Right ventricle myocardium inferior (tissue), 1 donor: ENCODE measurements around the gene CERCAM. TPM values are rescaled to one million over a fixed set of nuclear protein-coding genes. Genes with fewer than 3 reads are reported as not detected.

Experiments used
- ATAC-seq: fragments of 200-7000 bp; cut with Tn5 transposase; one replicate; pipeline ENCODE4 v1.9.1; 2020; ENCODE audit warnings: mild to moderate bottlenecking, moderate library complexity
- DNase-seq: peaks from one replicate; pipeline ENCODE4 v3.0.0; 2021; ENCODE audit errors: missing footprints
- intact Hi-C: fragments of 100-400 bp; cut with DNase I; formaldehyde crosslinking; loops from one replicate; pipeline ENCODE4 v1.11.0; 2022
- microRNA-seq: library from miRNA; unstranded; fragments of <30 nt; microRNA quantifications from one replicate; pipeline ENCODE4 v1.2.0, GENCODE V29; 2020
- total RNA-seq: library from RNA; stranded (reverse); fragmentation: NEBNext Ultra II Directional; extraction: Animal tissue kit (Norgen Biotek cat#: 25700); gene quantifications from one replicate; pipeline ENCODE4 v1.2.1, GENCODE V29; 2021
- donor health status: DM: no; HTN: yes; CAD: no; lungs with severe emphysema.

The CERCAM gene
- total RNA-seq, 1 donor from 2014 or later = 7.8 TPM

- no peak for DNase-seq
- no peak for ATAC-seq
- intact Hi-C loops = no loop called here
Observed at GRCh38 chr9:128486201-128486600, 65.5 kb downstream of the CERCAM start.

Small RNAs within 50 kb of the gene (microRNA-seq; reads per million reads assigned to microRNA genes)
- gene MIR219B = not detected

Other genes with a start within 250 kb of the CERCAM start
- gene CIZ1, start 229.3 kb upstream of the CERCAM start, total RNA-seq = 69.3 TPM
- gene DNM1, start 217.5 kb upstream of the CERCAM start, total RNA-seq = 6.1 TPM
- gene GOLGA2, start 144.8 kb upstream of the CERCAM start, total RNA-seq = 76.4 TPM
- gene SWI5, start 144.6 kb upstream of the CERCAM start, total RNA-seq = 14.9 TPM
- 37.4 TPM for gene TRUB2, start 98.4 kb upstream of the CERCAM start, total RNA-seq
- gene COQ4, start 98.0 kb upstream of the CERCAM start, total RNA-seq = 29.1 TPM
- gene SLC27A4, start 80.3 kb upstream of the CERCAM start, total RNA-seq = 19.2 TPM
- 52.9 TPM for gene URM1, start 49.5 kb upstream of the CERCAM start, total RNA-seq
- gene ODF2, start 35.1 kb downstream of the CERCAM start, total RNA-seq = 10.8 TPM
- 19.5 TPM for gene GLE1, start 83.9 kb downstream of the CERCAM start, total RNA-seq
- gene SPTAN1, start 131.7 kb downstream of the CERCAM start, total RNA-seq = 247 TPM
- gene DYNC2I2, start 236.0 kb downstream of the CERCAM start, total RNA-seq = 40.1 TPM